ENCODE results near the gene CATSPERB. TPM values are rescaled to one million over a fixed set of nuclear protein-coding genes. Genes with fewer than 3 reads are reported as not detected.
"Not testable (repeated sequence)": the region's sequence is repeated elsewhere in the genome, so short reads cannot be mapped to it uniquely, and the experiment has no call there.

CATSPERB gene
- total RNA-seq, 4 donors from 2014 or later: 0.83 to 11.6 (median 7.6) TPM

- no peak overlapping the region for H3K4me3 ChIP-seq
- no peak for TF ChIP-seq CTCF (IDR thresholded peaks at IDR 0.05)
- no peak for TF ChIP-seq POLR2A (IDR thresholded peaks at IDR 0.05)
- no peaks in the 10 kb centered on the region for H3K4me1 ChIP-seq
- no peaks in the 10 kb centered on the region for H3K27me3 ChIP-seq
- H3K36me3 ChIP-seq: no peaks in the 10 kb centered on the region
- no peak for DNase-seq
- no peak overlapping the region for H3K27ac ChIP-seq
- H3K9me3 ChIP-seq: no peaks in the 10 kb centered on the region
Observed at GRCh38 chr14:91607322-91608047, 124.4 kb downstream of the CATSPERB start.

GRCh38 chr14:91606851-91607250 lies 125.0 kb downstream of the CATSPERB start:
- no peaks in the 10 kb centered on the region for H3K9me3 ChIP-seq
- no peaks in the 10 kb centered on the region for H3K36me3 ChIP-seq
- no peaks in the 10 kb centered on the region for H3K4me1 ChIP-seq
- no peaks in the 10 kb centered on the region for H3K27me3 ChIP-seq
- no peak overlapping the region for H3K4me3 ChIP-seq
- TF ChIP-seq POLR2A (IDR thresholded peaks at IDR 0.05): no peak
- TF ChIP-seq CTCF (IDR thresholded peaks at IDR 0.05): no peak
- H3K27ac ChIP-seq: no peak overlapping the region
- no peak for DNase-seq

- H3K27ac ChIP-seq, H3K27me3 ChIP-seq, H3K9me3 ChIP-seq, H3K4me1 ChIP-seq, DNase-seq, H3K4me3 ChIP-seq, H3K36me3 ChIP-seq: not testable (repeated sequence)
Observed at GRCh38 chr14:91604611-91605010, 127.3 kb downstream of the CATSPERB start.

GRCh38 chr14:91599994-91600393 lies 131.9 kb downstream of the CATSPERB start:
- Histone ChIP-seq H3K9me3 (no peaks in the 10 kb centered on the region), H3K27me3 (no peaks in the 10 kb centered on the region), H3K36me3 (no peaks in the 10 kb centered on the region), H3K27ac (no peak overlapping the region), H3K4me1 (no peaks in the 10 kb centered on the region), H3K4me3 (no peak overlapping the region)
- DNase-seq: no peak
- no peak for TF ChIP-seq POLR2A (IDR thresholded peaks at IDR 0.05)
- TF ChIP-seq CTCF (IDR thresholded peaks at IDR 0.05): no peak

GRCh38 chr14:91595736-91596135 lies 136.2 kb downstream of the CATSPERB start:
- Histone ChIP-seq H3K4me1 (no peaks in the 10 kb centered on the region), H3K27ac (no peak overlapping the region), H3K9me3 (no peaks in the 10 kb centered on the region), H3K27me3 (no peaks in the 10 kb centered on the region), H3K36me3 (no peaks in the 10 kb centered on the region), H3K4me3 (no peak overlapping the region)
- TF ChIP-seq CTCF (IDR thresholded peaks at IDR 0.05) (no peak), POLR2A (IDR thresholded peaks at IDR 0.05) (no peak)
- no peak for DNase-seq

GRCh38 chr14:91593957-91594356 lies 137.9 kb downstream of the CATSPERB start:
- H3K27me3 ChIP-seq, H3K27ac ChIP-seq, H3K4me1 ChIP-seq, H3K4me3 ChIP-seq, H3K36me3 ChIP-seq, H3K9me3 ChIP-seq, DNase-seq: not testable (repeated sequence)

GRCh38 chr14:91586410-91586809 lies 145.5 kb downstream of the CATSPERB start:
- no peaks in the 10 kb centered on the region for H3K36me3 ChIP-seq
- H3K27me3 ChIP-seq: no peaks in the 10 kb centered on the region
- no peak overlapping the region for H3K27ac ChIP-seq
- DNase-seq: no peak
- TF ChIP-seq CTCF (IDR thresholded peaks at IDR 0.05): no peak
- TF ChIP-seq POLR2A (IDR thresholded peaks at IDR 0.05): no peak
- H3K4me1 ChIP-seq: no peaks in the 10 kb centered on the region
- H3K4me3 ChIP-seq: no peak overlapping the region
- no peaks in the 10 kb centered on the region for H3K9me3 ChIP-seq

All from Peyer's patch (tissue), 4 donors.